Stimulated activated CD4-positive, alpha-beta T cell treated with anti-CD3 and anti-CD28 coated beads, Interleukin-12 subunit alpha, Interleukin-12 subunit beta, amount 100 ng/mL, for 48 hours (primary cell): ENCODE data around the gene CTXN2.
A peak's percentile ranks its signal among the peaks of the same experiment; 100 is the strongest.

Experiments
- DNase-seq, 3 donors: peaks; one replicate each; pipeline ENCODE4 v3.0.0-alpha.2; 2020; ENCODE audit warnings: low read depth in 2 of 3, low spot score in 1 of 3

The CTXN2 gene

GRCh38 chr15:48221885-48222284, 30.4 kb downstream of the CTXN2 start:
- no peak for DNase-seq

DNA sequence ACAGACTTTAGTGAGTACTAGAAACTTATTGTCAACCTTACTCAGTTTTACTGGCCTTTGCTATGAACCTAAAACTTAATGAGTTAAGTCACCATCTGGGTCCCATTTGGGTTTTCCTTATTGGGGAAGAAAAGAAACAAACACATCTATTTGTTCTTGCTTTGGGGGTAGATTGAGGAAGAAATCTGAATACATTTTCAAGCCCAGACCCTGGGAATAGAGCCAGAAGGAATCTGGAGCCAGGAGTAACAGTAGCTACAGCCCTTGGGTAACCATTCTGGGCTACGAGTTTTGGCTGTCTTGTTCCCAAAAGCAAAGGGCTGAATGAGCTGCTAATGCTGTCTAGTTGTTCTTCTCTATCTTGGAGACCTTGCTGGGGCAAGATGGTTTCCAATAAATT, 31.2 kb downstream of the CTXN2 start:
- DNase-seq = no peak

GRCh38 chr15:48225771-48226170, 34.3 kb downstream of the CTXN2 start:
- no peak for DNase-seq

DNA sequence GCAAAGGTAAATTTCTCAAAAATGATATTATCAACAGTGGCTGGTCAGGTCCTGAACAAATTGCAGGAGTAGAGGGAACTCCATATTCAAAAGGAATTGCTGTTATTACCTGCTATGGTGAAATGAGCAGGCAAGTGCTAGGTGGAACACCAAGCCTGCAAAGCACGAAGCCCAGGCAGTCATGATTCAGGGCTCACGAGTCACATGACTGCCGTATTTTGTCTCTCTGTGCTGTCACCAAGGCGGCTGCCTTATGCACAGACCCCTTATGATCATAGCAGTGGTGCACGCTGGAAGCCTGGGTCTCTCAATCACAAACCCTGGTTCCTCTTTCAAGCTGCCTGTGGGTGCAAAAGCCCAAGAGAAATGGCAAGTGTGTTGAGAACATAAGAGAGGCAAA, 39.0 kb downstream of the CTXN2 start:
- no peak for DNase-seq

- DNase-seq = no peak
Observed at GRCh38 chr15:48233246-48233645, 41.8 kb downstream of the CTXN2 start.

DNA sequence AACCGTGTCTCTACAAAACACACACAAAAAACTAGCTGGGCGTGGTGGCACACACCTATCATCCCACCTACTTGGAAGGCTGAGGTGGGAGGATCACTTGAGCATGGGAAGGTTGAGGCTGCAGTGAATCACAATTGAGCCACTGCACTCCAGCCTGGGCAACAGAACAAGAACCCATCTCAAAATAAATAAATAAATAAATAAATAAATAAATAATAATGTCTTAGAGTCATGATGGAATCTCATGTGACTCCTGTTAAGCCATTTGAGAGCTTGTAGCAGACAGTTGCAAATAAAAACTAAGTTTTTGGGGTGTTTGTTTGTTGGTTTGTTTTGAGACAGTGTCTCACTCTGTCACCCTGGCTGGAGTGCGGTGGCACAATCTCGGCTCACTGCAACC, 47.9 kb downstream of the CTXN2 start:
- no peak for DNase-seq

- DNase-seq = no peak
Observed at GRCh38 chr15:48242015-48242414, 50.5 kb downstream of the CTXN2 start.

DNA sequence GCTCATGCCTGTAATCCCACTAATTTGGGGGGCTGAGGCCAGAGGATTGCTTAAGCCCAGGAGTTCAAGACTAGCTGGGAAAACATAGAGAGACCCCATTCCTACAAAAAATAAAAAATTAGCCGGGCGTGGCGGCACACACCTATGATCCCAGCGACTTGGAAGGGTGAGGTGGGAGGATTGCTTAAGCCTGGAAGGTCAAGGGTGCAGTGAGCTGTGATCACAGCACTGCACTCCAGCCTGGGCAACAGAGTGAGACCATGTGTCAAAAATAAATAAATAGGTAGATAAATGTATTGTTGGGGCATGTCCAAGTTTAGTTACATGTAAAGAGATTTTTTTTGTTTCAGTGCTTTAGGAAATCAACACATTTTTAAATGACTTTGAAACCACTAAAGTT, 51.1 kb downstream of the CTXN2 start:
- DNase-seq = no peak

GRCh38 chr15:48244921-48245320, 53.5 kb downstream of the CTXN2 start:
- no peak for DNase-seq

DNA sequence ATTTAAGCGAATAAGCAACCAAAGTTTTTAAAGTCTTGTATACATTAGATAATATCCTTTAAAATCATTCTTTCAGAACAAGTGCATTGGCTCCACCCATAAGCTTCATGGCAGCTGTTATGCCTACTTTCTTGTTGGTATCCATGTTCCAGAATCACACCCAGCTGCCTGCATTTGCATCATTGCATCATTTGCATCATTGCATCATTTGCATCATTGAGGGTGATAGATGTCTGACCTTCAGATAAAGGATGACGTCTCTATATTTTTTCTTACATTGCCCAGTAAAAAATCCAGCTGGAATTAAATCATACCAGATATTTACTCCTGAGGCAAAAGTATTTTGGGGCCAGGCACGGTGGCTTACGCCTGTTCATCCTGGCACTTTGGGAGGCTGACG, 56.9 kb downstream of the CTXN2 start:
- DNase-seq = no peak

- DNase-seq = peak in 1 of 3 donors; percentile 1
Observed at GRCh38 chr15:48250640-48251076, 59.2 kb downstream of the CTXN2 start.

DNA sequence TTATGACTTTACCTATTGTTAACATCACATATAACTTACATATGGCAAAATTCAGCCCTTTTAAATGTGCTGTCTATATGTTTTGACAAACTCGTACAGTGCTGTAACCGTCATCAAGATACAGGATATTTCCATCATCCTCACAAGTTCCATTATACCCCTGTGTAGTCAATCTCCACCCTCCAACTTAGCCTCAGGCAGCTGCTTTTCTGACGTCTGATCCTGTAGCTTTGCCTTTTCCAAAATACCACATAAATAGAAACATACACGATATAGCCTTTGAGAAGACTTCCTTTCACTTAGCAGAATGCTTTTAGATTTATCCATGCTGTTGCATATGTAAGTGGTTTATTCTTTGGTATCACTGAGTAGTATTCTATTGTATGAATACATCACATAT, 61.7 kb downstream of the CTXN2 start:
- no peak for DNase-seq
